GM10248 (cell line): Measurements from ENCODE around the gene PPFIBP1.
"Not testable (repeated sequence)": the region's sequence is repeated elsewhere in the genome, so short reads cannot be mapped to it uniquely, and the experiment has no call there.

Experiments
- CTCF ChIA-PET: fragments of 300-600 bp; sonication (Branson Sonifier 250); formaldehyde crosslinking; extraction: SDS; loops from one replicate; lab custom pipeline; 2021; ENCODE audit warnings: antibody characterized with exemption; lab: Yijun Ruan, JAX
- POLR2A ChIA-PET: fragments of 350-650 bp; sonication (Branson Sonifier 250); formaldehyde crosslinking; extraction: SDS; loops from one replicate; lab custom pipeline; 2020; ENCODE audit warnings: antibody characterized with exemption; lab: Yijun Ruan, JAX
- DNase-seq: peaks from one replicate; pipeline ENCODE4 v3.0.0; 2012; ENCODE audit errors: extremely low spot score
- CTCF ChIP-seq: IDR thresholded peaks from 2 replicates; pipeline ENCODE4 v1.5.1; 2012; ENCODE audit warnings: mild to moderate bottlenecking, low read depth; ENCODE audit errors: extremely low read depth, missing control alignments, control extremely low read depth

The PPFIBP1 gene

GRCh38 chr12:27733052-27733656 is 209.1 kb downstream of the PPFIBP1 start:
- peak; percentile 39 for DNase-seq
- ChIA-PET CTCF (interaction anchor here (0.6 to 7.4 kb wide), 22 partner anchors 9 to 1265 kb away, joined by 3 to 175 read pairs (median 4); partner anchors contain the start of gene REP15), POLR2A (no interaction called here)
- peak; percentile 83 for TF ChIP-seq CTCF

GRCh38 chr12:27733791-27734190 is 209.8 kb downstream of the PPFIBP1 start:
- ChIA-PET CTCF (interaction anchor here (0.7 to 7.4 kb wide), 21 partner anchors 9 to 1264 kb away, joined by 3 to 175 read pairs (median 4); partner anchors contain the start of gene REP15), POLR2A (no interaction called here)
- no peak for TF ChIP-seq CTCF
- no peak for DNase-seq

GRCh38 chr12:27734321-27734720 is 210.3 kb downstream of the PPFIBP1 start:
- CTCF ChIA-PET = interaction anchor here (0.7 to 7.4 kb wide), 11 partner anchors 9 to 1158 kb away, joined by 3 to 175 read pairs (median 4); no protein-coding TSS in a partner anchor
- DNase-seq, POLR2A ChIA-PET: not testable (repeated sequence)

- no peak for DNase-seq
- CTCF ChIA-PET = interaction anchor here (2.0 kb wide), 1 partner anchor 197 kb away, joined by 7 read pairs; no protein-coding TSS in a partner anchor
- POLR2A ChIA-PET = no interaction called here
- no peak for TF ChIP-seq CTCF
These were observed 219.6 kb downstream of the PPFIBP1 start for GRCh38 chr12:27743601-27744000.
